Activated T-cell treated with anti-CD3 and anti-CD28 coated beads, Interleukin-2, amount 50 U/mL, for 24 hours (primary cell): Measurements from ENCODE around the gene DAD1.
"Not testable (repeated sequence)": the region's sequence is repeated elsewhere in the genome, so short reads cannot be mapped to it uniquely, and the experiment has no call there.

Experiments
- DNase-seq: peaks from one replicate; pipeline ENCODE4 v3.0.0-alpha.2; 2020
- H3K27ac Mint-ChIP-seq: 2 replicates; pipeline ENCODE4 v1.8.0; 2020; ENCODE audit warnings: mild to moderate bottlenecking, mixed read lengths
- H3K27me3 Mint-ChIP-seq: 2 replicates; pipeline ENCODE4 v1.8.0; 2020; ENCODE audit warnings: mixed read lengths
- H3K36me3 Mint-ChIP-seq: 2 replicates; pipeline ENCODE4 v1.8.0; 2020; ENCODE audit warnings: low read depth, mixed read lengths
- H3K4me1 Mint-ChIP-seq: 2 replicates; pipeline ENCODE4 v1.8.0; 2020; ENCODE audit warnings: low read depth, mixed read lengths
- H3K4me3 Mint-ChIP-seq: 2 replicates; pipeline ENCODE4 v1.8.0; 2020; ENCODE audit warnings: mild to moderate bottlenecking, moderate library complexity, mixed read lengths
- H3K9me3 Mint-ChIP-seq: 2 replicates; pipeline ENCODE4 v1.8.0; 2020; ENCODE audit warnings: mixed read lengths

DAD1 gene

DNA sequence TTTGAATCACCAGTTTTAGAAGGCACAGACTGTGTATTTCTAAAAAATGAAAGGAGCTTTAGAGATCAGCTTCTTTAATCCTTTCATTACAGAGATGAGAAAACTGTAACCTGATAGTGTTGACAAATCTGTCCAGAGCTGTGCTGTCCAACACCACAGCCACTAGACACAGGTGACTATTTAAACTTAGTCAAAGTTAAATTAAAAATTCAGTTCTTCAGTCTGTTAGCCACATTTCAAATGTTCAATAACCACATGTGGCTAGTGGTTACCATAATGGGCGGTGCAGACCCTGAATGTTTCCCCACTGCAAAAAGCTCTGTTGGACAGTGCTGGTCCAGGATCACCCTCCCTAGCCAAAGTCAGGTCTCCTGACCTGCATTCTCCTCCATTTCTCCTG is 21.6 kb downstream of the DAD1 start:
- H3K9me3 Mint-ChIP-seq = no peaks in the 10 kb centered on the region
- peak overlapping the region; percentile 99 for H3K27ac Mint-ChIP-seq
- peaks cover 82% of the 10 kb centered on the region for H3K4me1 Mint-ChIP-seq
- peak overlapping the region; percentile 58 for H3K4me3 Mint-ChIP-seq
- DNase-seq = no peak
- peaks cover 91% of the 10 kb centered on the region for H3K36me3 Mint-ChIP-seq
- no peaks in the 10 kb centered on the region for H3K27me3 Mint-ChIP-seq

DNA sequence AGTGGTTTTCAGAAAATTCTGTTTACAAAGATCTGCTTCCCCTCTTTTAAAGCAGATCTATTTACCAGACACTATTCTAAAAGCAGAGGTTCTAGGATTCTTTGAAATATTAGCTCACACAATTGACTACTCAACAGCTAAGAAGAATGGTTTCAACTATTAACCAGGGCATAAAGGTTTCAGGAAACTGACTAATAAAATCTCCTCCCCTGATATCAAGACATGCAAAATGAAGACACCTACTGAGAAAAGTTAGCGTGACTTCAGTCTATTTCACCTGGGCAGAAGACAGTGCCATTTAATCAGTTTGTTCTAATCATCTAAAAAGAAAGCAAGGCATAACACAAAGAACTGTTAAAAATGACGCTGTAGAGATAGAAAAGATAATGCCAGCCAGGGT is 22.2 kb downstream of the DAD1 start:
- H3K4me3 Mint-ChIP-seq = peak overlapping the region; percentile 58
- peaks cover 87% of the 10 kb centered on the region for H3K4me1 Mint-ChIP-seq
- H3K9me3 Mint-ChIP-seq = no peaks in the 10 kb centered on the region
- peaks cover 87% of the 10 kb centered on the region for H3K36me3 Mint-ChIP-seq
- no peaks in the 10 kb centered on the region for H3K27me3 Mint-ChIP-seq
- DNase-seq = no peak
- H3K27ac Mint-ChIP-seq = peak overlapping the region; percentile 99

DNA sequence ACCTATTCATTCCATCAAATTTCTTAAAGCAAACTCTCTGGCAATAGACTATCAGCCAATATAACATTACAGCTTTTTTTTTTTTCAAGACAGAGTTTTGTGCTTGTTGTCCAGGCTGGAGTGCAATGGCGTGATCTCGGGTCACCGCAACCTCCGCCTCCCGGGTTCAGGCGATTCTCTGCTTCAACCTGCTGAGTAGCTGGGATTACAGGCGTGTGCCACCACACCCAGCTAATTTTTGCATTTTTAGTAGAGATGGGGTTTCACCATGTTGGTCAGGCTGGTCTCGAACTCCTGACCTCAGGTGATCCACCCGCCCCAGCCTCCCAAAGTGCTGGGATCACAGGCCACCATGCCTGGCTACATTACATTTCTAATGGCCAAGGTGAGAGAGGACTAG is 22.8 kb downstream of the DAD1 start:
- peak overlapping the region; percentile 60 for H3K4me3 Mint-ChIP-seq
- DNase-seq = peak; percentile 47
- not testable (repeated sequence) for H3K27me3 Mint-ChIP-seq, H3K9me3 Mint-ChIP-seq
- H3K36me3 Mint-ChIP-seq = peaks cover 82% of the 10 kb centered on the region
- peaks cover 92% of the 10 kb centered on the region for H3K4me1 Mint-ChIP-seq
- H3K27ac Mint-ChIP-seq = peak overlapping the region; percentile 99

DNA sequence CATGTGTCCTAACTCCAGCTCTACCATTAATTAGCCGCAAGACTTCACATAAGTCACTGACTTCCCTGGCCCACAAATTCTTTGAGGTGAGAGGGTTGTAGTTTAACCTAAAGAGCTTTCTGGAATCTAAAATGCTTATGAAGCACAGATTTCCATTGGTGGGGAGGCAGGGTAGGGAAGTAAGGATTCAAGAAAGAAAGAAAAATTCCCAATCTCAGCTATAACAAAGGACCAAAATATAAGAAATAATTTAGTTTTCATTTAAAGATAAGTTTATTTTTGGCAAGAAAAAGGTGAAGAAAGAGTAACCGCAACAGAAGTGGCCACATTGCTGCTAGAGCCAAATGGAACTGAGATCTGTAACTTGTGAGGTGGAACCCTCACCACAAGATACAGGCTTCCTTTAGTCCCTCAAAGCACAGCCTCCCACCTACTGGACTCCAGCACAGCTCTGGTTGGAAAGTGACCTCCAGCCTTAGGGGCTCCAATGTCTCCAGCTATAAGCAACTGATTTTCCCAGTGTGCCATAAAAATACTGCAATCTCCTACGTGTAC is 23.6 kb downstream of the DAD1 start:
- Mint-ChIP-seq H3K36me3 (peaks cover 75% of the 10 kb centered on the region), H3K27me3 (no peaks in the 10 kb centered on the region), H3K9me3 (no peaks in the 10 kb centered on the region), H3K4me1 (peaks cover 97% of the 10 kb centered on the region), H3K4me3 (peak overlapping the region; percentile 60), H3K27ac (peak overlapping the region; percentile 99)
- DNase-seq = no peak

DNA sequence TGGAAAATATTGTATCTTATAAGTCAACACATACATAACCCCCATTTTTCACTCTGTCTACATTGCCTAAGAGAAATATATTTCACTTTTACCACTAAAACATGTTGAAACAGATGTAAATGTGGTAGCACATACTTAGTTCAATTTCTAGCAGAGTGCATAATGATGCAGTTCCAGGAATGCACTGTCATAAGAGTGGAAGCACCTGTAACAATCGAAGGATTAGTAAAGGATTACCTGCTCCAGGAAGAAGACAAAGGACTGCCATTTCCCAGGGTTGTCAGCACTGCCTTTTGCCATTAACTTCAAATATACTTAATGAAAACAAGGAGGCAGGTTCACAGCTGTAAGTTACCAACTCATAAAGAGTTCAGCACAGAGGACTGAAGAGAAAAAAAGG is 24.6 kb downstream of the DAD1 start:
- peak overlapping the region; percentile 99 for H3K27ac Mint-ChIP-seq
- peaks cover 98% of the 10 kb centered on the region for H3K4me1 Mint-ChIP-seq
- H3K9me3 Mint-ChIP-seq = no peaks in the 10 kb centered on the region
- peak overlapping the region; percentile 60 for H3K4me3 Mint-ChIP-seq
- peaks cover 69% of the 10 kb centered on the region for H3K36me3 Mint-ChIP-seq
- H3K27me3 Mint-ChIP-seq = no peaks in the 10 kb centered on the region
- DNase-seq = no peak

DNA sequence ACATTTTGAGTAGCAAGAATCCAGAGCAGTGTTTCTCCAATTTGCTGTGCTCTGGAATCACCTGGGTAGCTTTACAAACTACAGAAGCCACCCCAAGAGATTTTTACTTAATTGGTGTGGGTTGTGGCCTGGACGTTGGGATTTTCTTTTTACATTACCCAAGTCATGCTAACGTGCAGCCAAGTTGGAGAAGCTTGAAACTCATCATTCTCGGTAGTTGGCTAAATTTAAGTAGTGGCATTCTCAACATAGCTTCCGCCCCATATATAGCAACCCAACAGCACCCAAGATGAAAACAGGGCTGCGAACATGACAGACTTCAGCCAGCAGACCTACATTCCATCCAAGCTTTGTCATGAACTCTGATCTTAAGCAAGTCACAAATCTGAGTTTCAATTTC is 25.0 kb downstream of the DAD1 start:
- H3K27me3 Mint-ChIP-seq = no peaks in the 10 kb centered on the region
- no peak for DNase-seq
- peaks cover 69% of the 10 kb centered on the region for H3K36me3 Mint-ChIP-seq
- H3K9me3 Mint-ChIP-seq = no peaks in the 10 kb centered on the region
- peaks cover 98% of the 10 kb centered on the region for H3K4me1 Mint-ChIP-seq
- H3K4me3 Mint-ChIP-seq = peak overlapping the region; percentile 60
- H3K27ac Mint-ChIP-seq = peak overlapping the region; percentile 99

DNA sequence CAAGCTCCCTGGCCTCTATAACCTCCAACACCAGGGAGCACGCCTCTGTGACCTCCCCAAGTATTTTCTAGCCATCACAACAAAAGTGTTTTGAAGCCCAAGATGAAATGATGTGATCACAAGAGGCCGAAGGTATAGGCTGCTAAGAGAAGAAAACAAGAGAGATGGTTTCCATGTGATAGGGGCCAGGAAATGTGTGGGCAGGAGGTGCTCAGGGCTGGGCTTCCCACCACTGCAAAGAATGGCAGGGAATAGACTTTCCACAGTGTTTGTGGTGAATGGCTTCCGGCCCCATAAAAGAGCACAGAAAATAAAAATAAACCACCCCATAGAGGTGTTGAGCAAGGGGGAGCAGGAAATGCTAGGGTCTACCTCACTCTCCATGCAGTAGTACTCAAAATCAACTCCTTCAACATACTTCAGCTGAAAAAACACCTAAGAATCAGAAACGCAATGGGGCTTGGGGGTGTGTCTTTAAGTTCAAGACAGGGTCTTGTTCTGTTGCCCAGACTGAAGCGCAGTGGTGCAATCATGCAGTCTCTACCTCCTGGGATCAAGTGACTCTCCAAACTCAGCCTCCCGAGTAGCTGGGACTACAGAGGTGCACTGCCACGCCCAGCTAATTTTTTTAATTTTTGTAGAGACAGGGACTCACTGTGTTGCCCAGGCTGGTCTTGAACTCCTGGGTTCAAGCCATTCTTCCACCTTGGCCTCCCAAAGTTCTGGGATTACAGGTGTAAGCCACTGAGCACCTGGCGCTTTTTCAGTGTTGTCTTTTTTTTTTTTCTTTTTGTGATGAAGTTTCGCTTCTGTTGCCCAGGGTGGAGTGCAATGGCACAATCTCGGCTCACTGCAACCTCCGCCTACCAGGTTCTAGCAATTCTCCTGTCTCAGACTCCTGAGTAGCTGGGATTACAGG is 27.1 kb downstream of the DAD1 start:
- Mint-ChIP-seq H3K27ac (peak overlapping the region; percentile 99), H3K4me3 (peak overlapping the region; percentile 71), H3K9me3 (no peaks in the 10 kb centered on the region), H3K27me3 (no peaks in the 10 kb centered on the region), H3K36me3 (peaks cover 64% of the 10 kb centered on the region), H3K4me1 (peaks cover 99% of the 10 kb centered on the region)
- DNase-seq = peak; percentile 73

DNA sequence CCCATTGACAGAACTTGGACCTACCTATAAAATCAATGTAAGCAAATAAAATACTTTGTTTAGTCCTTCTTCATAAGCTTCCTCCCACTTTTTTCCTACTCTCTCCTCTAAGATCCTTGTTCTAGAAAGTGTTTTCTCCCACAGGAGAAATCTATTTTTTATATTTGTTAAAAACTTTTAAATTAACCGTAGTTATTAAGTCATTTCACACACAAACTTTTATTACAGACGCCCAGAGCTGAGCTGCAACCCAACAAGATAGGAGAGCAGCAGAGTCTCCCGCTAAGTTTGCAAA is 27.7 kb downstream of the DAD1 start:
- Mint-ChIP-seq H3K4me3 (peak overlapping the region; percentile 71), H3K36me3 (peaks cover 63% of the 10 kb centered on the region), H3K27me3 (peaks cover under 1% of the 10 kb centered on the region), H3K9me3 (no peaks in the 10 kb centered on the region), H3K27ac (peak overlapping the region; percentile 99), H3K4me1 (peaks cover 99% of the 10 kb centered on the region)
- no peak for DNase-seq

DNA sequence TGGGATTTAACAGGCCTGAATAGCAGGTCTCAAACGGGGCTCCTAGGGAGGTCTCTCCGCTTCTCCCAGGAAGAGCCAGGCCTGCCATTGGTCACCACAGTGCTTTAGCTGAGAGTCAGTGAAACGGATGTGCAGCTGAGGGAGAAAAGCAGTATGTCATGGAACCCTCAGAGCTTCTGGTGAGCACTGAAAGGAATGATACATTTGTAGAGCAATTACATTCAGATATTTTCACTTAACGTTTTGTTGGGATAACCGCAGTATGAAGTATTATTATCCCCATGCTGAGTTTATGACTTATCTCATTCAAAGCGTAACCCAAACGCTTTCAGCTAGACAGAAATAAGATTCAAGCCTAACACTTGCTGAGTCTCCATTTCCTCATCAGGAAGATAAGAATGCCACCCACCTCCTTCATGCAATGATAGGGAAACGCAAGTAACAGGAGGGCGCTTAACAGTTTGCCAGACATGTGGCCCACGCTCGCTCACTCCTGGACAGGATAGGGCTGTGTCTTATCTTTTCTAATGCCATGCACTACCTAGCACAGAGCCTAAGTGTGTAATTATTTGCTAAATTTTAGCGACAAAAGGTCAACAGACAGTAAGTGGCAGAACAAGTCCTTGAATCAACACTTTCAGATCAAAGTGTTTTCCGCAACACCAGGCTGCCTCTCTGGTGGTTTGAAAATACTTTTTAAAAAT is 28.2 kb downstream of the DAD1 start:
- Mint-ChIP-seq H3K27me3 (peaks cover 2% of the 10 kb centered on the region), H3K36me3 (peaks cover 59% of the 10 kb centered on the region), H3K4me3 (peak overlapping the region; percentile 71), H3K4me1 (peaks cover 99% of the 10 kb centered on the region), H3K9me3 (no peaks in the 10 kb centered on the region), H3K27ac (peak overlapping the region; percentile 99)
- peak; percentile 73 for DNase-seq

DNA sequence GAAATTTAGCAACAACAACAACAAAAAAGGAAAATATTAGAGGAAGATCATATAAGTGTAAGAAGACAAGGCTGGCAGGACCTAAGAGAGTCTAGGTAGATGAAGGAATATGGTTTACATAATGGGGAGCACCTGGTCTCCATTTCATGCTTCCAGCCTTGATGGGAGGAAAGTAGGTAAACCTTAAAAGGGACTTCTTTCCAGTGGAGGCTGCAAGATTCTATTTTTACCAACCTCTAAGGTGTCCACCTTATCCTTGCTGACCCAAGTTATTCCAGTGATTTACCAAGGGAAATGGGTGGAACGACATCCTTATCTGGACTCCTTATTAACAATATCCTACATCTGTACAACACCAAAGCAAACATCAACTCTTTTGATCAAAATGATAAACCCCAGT is 30.0 kb downstream of the DAD1 start:
- H3K27ac Mint-ChIP-seq = peak overlapping the region; percentile 99
- H3K36me3 Mint-ChIP-seq = peaks cover 47% of the 10 kb centered on the region
- H3K9me3 Mint-ChIP-seq = no peaks in the 10 kb centered on the region
- no peak for DNase-seq
- peaks cover 2% of the 10 kb centered on the region for H3K27me3 Mint-ChIP-seq
- H3K4me1 Mint-ChIP-seq = peaks cover 97% of the 10 kb centered on the region
- H3K4me3 Mint-ChIP-seq = peak overlapping the region; percentile 82

DNA sequence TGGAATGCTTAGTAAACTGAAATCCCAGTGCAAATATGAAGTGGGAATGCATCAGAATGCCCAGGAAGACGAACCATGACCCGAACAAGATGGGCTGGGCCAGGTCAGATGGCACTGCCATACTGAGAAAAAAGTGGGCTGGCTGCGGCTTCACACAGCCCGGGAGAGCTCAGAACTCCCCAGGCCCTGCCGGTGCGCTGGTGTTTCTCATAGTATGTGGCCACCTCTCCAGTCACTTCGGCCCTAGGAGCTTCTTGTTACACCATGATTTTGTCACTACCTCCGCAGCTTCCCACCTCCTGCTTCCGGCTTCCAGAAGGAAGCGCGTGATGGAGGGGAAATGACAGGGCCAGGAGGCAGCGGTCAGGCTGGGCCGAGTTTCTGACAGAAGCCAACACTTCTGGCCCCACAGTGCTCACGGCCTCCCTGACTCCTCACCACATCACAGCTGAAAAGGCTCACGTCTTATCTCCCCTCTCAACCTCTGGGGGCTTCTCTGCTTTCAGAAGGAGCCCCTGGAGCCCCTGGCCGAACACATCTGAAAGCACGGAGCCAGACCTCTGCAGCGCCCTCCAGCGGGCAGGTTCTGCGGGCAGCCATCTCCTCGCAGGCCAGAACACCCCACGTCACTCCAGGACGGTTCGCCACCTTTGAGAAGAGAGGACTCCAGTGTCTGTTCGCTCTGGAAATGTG is 30.7 kb downstream of the DAD1 start:
- peak overlapping the region; percentile 82 for H3K4me3 Mint-ChIP-seq
- H3K36me3 Mint-ChIP-seq = peaks cover 45% of the 10 kb centered on the region

DNA sequence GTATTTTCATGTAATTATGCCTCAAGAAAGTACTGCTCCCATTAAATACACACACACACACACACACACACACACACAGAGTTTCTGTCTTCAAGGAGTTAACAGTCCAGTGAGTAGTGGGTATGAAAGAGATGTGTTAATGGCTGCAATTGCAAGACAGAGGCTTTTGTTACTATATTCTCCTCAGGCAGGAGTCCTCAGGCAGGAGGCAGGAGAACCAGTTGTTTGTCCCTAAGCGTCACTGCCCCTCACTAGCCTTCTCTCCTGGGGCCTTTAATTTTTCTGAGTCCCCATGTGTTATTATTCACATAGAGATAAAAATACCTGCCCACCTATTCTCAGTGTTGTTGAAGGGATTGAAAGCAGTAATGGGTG is 31.2 kb downstream of the DAD1 start:
- Mint-ChIP-seq H3K9me3 (no peaks in the 10 kb centered on the region), H3K27ac (peak overlapping the region; percentile 99), H3K4me3 (peak overlapping the region; percentile 82), H3K27me3 (peaks cover 2% of the 10 kb centered on the region), H3K4me1 (peaks cover 95% of the 10 kb centered on the region), H3K36me3 (peaks cover 45% of the 10 kb centered on the region)
- no peak for DNase-seq

More for the DNA sequence above, 30.7 kb downstream of the DAD1 start:
- H3K9me3 Mint-ChIP-seq = no peaks in the 10 kb centered on the region
- H3K27ac Mint-ChIP-seq = peak overlapping the region; percentile 99
- DNase-seq = peak; percentile 80
- H3K27me3 Mint-ChIP-seq = peaks cover 2% of the 10 kb centered on the region
- H3K4me1 Mint-ChIP-seq = peaks cover 95% of the 10 kb centered on the region

DNA sequence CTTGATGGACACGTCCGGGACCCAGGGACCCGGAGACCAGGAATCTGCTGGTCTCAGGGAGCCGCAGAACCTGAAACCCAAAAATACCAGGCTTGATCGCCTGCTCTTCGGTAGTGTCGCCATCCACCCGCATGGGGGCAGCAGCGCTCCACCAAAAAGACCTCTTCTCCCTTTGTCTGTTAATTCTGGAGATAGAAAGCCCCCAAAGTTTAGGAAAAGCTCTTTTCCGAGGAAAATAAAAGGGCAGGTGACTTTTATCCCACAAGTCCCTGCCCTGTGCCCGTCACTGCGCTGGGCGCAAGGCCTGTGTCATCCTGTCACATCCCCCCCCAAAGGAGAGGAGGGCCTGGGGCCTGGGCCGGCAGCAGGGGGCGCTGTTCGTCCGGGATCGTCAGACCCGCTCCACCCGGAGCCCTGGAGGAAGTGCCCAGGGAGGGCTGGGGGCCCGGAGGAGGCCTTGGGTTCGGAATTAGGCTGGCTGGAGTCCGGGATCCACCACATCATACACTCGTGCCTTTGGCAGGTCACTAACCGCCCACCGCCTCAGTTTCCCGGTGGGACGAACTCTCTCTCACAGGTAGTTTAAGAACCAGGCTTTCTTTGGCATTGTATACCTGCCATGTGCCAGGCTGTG is 31.9 kb downstream of the DAD1 start:
- Mint-ChIP-seq H3K4me1 (peaks cover 95% of the 10 kb centered on the region), H3K36me3 (peaks cover 48% of the 10 kb centered on the region), H3K27me3 (peaks cover 2% of the 10 kb centered on the region), H3K4me3 (peak overlapping the region; percentile 82), H3K27ac (peak overlapping the region; percentile 99), H3K9me3 (no peaks in the 10 kb centered on the region)
- peak; percentile 97 for DNase-seq
